Skeletal muscle satellite cell (primary cell): Measurements from ENCODE around the gene KCTD3.

Source experiments
- H3K27me3 ChIP-seq: 2 replicates; pipeline ENCODE4 v1.7.0; 2013; ENCODE audit warnings: low read length; ENCODE audit not compliant: control insufficient read depth, insufficient read depth
- H3K36me3 ChIP-seq: 2 replicates; pipeline ENCODE4 v1.7.0; 2013; ENCODE audit warnings: mild to moderate bottlenecking, control low read depth, low read length; ENCODE audit not compliant: insufficient read depth
- H3K4me1 ChIP-seq: 2 replicates; pipeline ENCODE4 v1.7.0; 2013; ENCODE audit warnings: low read length; ENCODE audit not compliant: control insufficient read depth, insufficient read depth
- H3K4me2 ChIP-seq: 2 replicates; pipeline ENCODE4 v1.7.0; 2013; ENCODE audit warnings: mild to moderate bottlenecking, low read length
- H3K4me3 ChIP-seq: 2 replicates; pipeline ENCODE4 v1.7.0; 2013; ENCODE audit warnings: low read length
- H3K9ac ChIP-seq: 2 replicates; pipeline ENCODE4 v1.7.0; 2013; ENCODE audit warnings: mild to moderate bottlenecking, low read depth, low read length, moderate library complexity
- H3K9me3 ChIP-seq: replicated peaks from 2 replicates; pipeline ENCODE4 v1.7.0; 2013; ENCODE audit warnings: mild to moderate bottlenecking, control low read depth, low read length

The KCTD3 gene

DNA sequence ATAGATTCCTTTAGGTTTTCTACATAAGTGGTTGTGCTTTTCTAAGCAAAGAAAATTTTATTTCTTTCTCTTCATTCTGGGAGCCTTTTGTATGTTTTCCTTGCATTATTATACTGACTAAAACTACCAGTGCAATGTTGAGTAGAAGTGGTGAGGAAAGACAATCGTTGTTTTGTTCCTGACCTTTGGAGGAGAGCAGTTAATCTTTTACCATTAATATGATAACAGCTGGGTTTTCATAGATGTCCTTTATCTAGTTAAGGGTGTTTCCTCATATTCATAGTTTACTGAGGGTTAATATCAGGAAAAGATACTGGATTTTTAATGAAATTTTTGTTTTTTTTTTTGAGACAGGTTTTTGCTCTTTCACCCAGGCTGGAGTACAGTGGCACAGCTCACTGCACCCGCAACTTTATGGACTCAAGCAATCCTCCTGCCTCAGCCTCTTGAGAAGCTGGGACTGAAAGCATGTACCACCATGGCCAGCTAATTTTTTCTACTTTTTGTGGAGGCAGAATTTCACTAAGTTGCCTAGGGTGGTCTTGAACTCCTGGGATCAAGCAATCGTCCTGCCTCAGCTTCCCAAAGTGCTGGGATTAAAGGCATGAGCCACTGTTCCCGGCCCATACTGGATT lies 9.0 kb upstream of the KCTD3 start:
- no peaks in the 10 kb centered on the region for H3K9me3 ChIP-seq
- H3K36me3 ChIP-seq, result no peaks in the 10 kb centered on the region
- H3K4me2 ChIP-seq, result no peak overlapping the region

DNA sequence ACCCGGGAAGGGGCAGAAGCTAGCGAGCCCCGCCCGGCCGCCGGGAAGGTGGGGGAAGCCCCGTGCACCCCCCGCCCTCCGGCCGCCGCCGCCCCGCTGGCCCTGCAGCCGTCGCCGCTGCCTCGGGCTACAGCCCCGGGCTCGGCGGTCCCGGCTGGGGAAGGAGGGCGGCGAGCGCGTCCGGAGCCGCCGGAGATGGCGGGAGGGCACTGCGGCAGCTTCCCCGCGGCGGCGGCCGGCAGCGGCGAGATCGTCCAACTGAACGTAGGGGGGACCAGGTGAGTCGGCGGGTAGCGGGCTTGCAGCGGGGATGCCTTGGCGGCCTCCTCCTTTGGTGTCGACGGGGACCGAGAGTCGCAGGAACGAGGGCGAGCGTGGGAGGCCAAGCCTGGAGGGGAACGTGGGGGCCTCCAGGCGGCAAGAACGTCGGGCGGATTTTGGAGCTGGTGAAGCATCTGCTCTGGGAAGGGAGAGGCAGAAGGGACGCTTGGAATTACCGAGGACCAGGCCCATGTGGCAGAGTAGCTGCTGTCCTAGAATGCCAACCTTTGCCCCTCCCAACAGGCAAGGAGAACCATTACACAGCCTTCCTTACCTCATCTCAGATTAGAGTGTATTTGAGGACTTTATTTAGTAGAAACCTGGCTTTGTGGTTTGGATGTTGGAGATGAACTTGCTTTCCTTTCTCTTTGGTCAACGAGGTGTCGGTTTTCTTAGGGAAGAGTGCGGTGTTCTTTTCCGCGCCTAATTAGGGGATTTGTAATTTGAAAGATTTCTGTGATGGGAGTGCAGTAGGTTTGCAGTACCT lies 591 bp downstream of the KCTD3 start:
- Histone ChIP-seq H3K4me3 (peak overlapping the region; percentile 76), H3K27me3 (no peaks in the 10 kb centered on the region), H3K9me3 (no peaks in the 10 kb centered on the region), H3K4me1 (peaks cover 26% of the 10 kb centered on the region), H3K9ac (peak overlapping the region; percentile 85), H3K36me3 (no peaks in the 10 kb centered on the region), H3K4me2 (peak overlapping the region; percentile 84)

More for the DNA sequence above, 9.0 kb upstream of the KCTD3 start:
- H3K4me3 ChIP-seq, result no peak overlapping the region
- H3K27me3 ChIP-seq, result no peaks in the 10 kb centered on the region
- H3K4me1 ChIP-seq, result no peaks in the 10 kb centered on the region
- no peak overlapping the region for H3K9ac ChIP-seq

- Histone ChIP-seq H3K27me3 (no peaks in the 10 kb centered on the region), H3K9me3 (no peaks in the 10 kb centered on the region), H3K4me1 (peaks cover 26% of the 10 kb centered on the region), H3K9ac (peak overlapping the region; percentile 85), H3K4me2 (peak overlapping the region; percentile 84), H3K36me3 (no peaks in the 10 kb centered on the region), H3K4me3 (peak overlapping the region; percentile 76)
Observed at GRCh38 chr1:215568299-215568692, 1.2 kb downstream of the KCTD3 start.

DNA sequence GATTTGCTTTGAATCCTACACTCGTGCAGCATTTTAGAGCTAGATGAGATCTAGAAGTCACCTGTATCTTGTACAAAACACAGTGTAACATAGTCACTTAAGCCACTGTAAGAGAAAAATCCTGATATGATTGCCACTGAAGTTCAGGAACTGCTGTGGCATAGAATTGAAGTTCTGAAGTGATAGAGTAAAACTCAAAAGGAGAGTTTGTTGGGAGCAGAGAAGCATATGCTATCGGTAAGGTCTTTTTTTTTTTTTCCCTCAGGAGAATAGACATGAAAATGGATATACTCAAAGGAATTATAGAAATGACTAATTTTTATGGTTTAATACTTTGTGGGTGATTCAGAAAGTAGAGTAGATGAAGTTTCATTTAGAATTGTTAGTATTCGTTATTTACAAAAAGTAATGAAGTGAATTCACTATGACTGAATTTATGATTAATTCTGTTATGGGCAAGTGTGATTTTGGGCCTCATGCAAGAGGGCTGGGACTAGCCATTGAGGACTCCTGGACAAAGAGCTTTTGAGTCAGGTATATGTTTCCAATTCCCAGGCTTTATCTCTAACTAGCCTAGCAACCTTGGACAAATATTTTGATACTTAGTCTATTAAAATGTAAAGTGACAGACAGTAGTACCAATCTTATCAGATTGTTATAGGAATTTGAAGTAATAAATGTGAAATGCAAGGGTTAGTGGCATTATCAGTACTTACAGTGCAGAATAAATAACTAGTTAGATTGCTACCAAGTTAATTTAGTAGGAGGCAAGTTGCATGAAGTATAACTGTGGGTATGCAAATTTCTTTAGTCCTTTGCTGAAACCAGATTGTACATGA lies 3.1 kb downstream of the KCTD3 start:
- Histone ChIP-seq H3K9me3 (no peaks in the 10 kb centered on the region), H3K36me3 (no peaks in the 10 kb centered on the region), H3K4me2 (peak overlapping the region; percentile 84), H3K9ac (peak overlapping the region; percentile 27), H3K27me3 (no peaks in the 10 kb centered on the region), H3K4me1 (peaks cover 26% of the 10 kb centered on the region), H3K4me3 (peak overlapping the region; percentile 76)

GRCh38 chr1:215581896-215582295 lies 14.8 kb downstream of the KCTD3 start:
- H3K27me3 ChIP-seq, result no peaks in the 10 kb centered on the region
- H3K9ac ChIP-seq, result no peak overlapping the region
- no peaks in the 10 kb centered on the region for H3K9me3 ChIP-seq
- H3K4me3 ChIP-seq, result no peak overlapping the region
- H3K4me1 ChIP-seq, result no peaks in the 10 kb centered on the region
- peaks cover 43% of the 10 kb centered on the region for H3K36me3 ChIP-seq
- H3K4me2 ChIP-seq, result no peak overlapping the region

GRCh38 chr1:215583185-215583749 lies 16.2 kb downstream of the KCTD3 start:
- Histone ChIP-seq H3K4me2 (no peak overlapping the region), H3K36me3 (peaks cover 32% of the 10 kb centered on the region), H3K27me3 (no peaks in the 10 kb centered on the region), H3K9me3 (no peaks in the 10 kb centered on the region), H3K4me3 (no peak overlapping the region), H3K9ac (no peak overlapping the region), H3K4me1 (no peaks in the 10 kb centered on the region)

GRCh38 chr1:215584389-215584788 lies 17.3 kb downstream of the KCTD3 start:
- peaks cover 32% of the 10 kb centered on the region for H3K36me3 ChIP-seq
- no peak overlapping the region for H3K9ac ChIP-seq
- no peaks in the 10 kb centered on the region for H3K27me3 ChIP-seq
- no peak overlapping the region for H3K4me3 ChIP-seq
- no peaks in the 10 kb centered on the region for H3K9me3 ChIP-seq
- no peak overlapping the region for H3K4me2 ChIP-seq
- no peaks in the 10 kb centered on the region for H3K4me1 ChIP-seq

DNA sequence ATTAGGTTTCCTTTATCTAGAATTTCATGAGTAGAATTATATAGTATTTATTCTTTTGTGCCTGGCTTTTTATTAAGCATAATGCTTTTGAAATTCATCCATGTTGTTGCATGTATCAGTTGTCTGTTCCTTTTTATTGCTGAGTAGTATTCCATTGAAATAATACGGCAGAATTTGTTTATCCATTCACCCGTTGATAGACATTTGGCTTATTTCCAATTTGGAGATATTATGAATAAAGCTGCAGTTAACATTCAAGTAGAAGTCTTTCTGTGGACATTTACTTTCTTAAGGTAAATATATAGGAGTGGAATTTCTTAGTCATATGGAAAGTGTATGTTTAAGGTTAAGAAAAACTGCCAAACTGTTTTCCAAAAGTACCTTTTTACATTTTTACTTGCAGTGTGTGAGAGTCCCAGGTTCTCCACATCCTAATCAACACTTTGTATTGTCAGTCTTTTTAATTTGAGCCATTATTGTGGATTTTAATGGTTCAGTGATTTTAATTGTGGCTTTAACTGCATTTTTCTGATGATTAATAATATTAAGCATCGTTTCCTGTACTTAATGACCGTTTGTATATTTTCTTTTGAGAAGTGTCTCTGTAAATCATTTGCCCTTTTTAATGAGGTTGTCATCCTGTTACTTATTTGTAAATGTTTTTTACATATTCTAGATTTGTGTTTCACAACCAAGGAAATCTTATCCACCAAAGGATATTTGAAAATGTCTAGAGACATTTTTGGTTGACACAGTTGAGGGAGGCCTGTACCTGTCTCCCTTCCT lies 22.7 kb downstream of the KCTD3 start:
- peaks cover 26% of the 10 kb centered on the region for H3K36me3 ChIP-seq
- no peak overlapping the region for H3K4me2 ChIP-seq
- H3K4me1 ChIP-seq, result peaks cover 9% of the 10 kb centered on the region
- no peaks in the 10 kb centered on the region for H3K27me3 ChIP-seq
- no peak overlapping the region for H3K9ac ChIP-seq
- H3K9me3 ChIP-seq, result no peaks in the 10 kb centered on the region
- H3K4me3 ChIP-seq, result no peak overlapping the region

GRCh38 chr1:215590779-215591491 lies 23.8 kb downstream of the KCTD3 start:
- no peaks in the 10 kb centered on the region for H3K27me3 ChIP-seq
- no peaks in the 10 kb centered on the region for H3K9me3 ChIP-seq
- peaks cover 14% of the 10 kb centered on the region for H3K4me1 ChIP-seq
- no peak overlapping the region for H3K4me2 ChIP-seq
- peaks cover 30% of the 10 kb centered on the region for H3K36me3 ChIP-seq
- no peak overlapping the region for H3K4me3 ChIP-seq
- no peak overlapping the region for H3K9ac ChIP-seq

DNA sequence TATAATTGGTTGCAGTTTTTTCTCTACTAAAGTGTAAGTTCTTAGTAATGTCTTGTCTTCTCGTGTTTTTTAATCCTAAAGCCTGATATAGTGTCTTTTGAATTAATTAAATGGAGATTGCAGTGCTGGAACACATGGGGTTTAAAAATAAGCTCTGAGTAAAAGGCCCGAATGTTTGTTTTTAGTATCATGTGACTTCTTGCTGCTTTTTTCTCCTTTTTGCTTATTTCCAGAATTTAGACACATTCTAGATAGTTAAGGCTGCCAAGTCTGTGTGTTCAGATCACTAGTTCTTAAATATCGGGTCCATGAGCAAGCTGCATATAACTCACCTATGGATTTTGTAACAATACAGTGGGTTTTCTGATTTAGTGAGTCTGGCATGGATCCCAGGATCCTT lies 27.5 kb downstream of the KCTD3 start:
- Histone ChIP-seq H3K9me3 (no peaks in the 10 kb centered on the region), H3K9ac (no peak overlapping the region), H3K4me1 (peaks cover 14% of the 10 kb centered on the region), H3K4me3 (no peak overlapping the region), H3K27me3 (no peaks in the 10 kb centered on the region), H3K4me2 (no peak overlapping the region), H3K36me3 (peaks cover 27% of the 10 kb centered on the region)
